ENCODE data around the gene NEU4. TPM values are rescaled to one million over a fixed set of nuclear protein-coding genes. Genes with fewer than 3 reads are reported as not detected.
"Not testable (repeated sequence)": the region's sequence is repeated elsewhere in the genome, so short reads cannot be mapped to it uniquely, and the experiment has no call there.

Gene NEU4
- polyA plus RNA-seq, 1 experiment, result not detected

- Histone ChIP-seq H3K36me3 (ENCODE audit: control insufficient read depth, insufficient read depth, low read length) (no peaks in the 10 kb centered on the region), H3K27me3 (ENCODE audit: control insufficient read depth, insufficient read depth, low read length) (peaks cover 1% of the 10 kb centered on the region; the same call in 1 of the 2 replicates), H3K4me3 (ENCODE audit: low read depth, low read length) (no peak overlapping the region)
- no peak for DNase-seq (ENCODE audit: low read depth)
- CTCF ChIA-PET, result interaction anchor here (1.5 to 1.6 kb wide), 2 partner anchors 10 to 24 kb away, joined by 3 read pairs; no protein-coding TSS in a partner anchor
- POLR2A ChIA-PET, result no interaction called here
- TF ChIP-seq CTCF (IDR thresholded peaks at IDR 0.05; ENCODE audit: insufficient read depth, low read depth, low read length), result no peak
Observed at GRCh38 chr2:241788135-241788534, 20.9 kb upstream of the NEU4 start.

GRCh38 chr2:241788572-241788971 is 20.4 kb upstream of the NEU4 start:
- H3K36me3 ChIP-seq (ENCODE audit: control insufficient read depth, insufficient read depth, low read length), result no peaks in the 10 kb centered on the region
- POLR2A ChIA-PET, result no interaction called here
- TF ChIP-seq CTCF (IDR thresholded peaks at IDR 0.05; ENCODE audit: insufficient read depth, low read depth, low read length), result no peak
- no peak for DNase-seq (ENCODE audit: low read depth)
- no peak overlapping the region for H3K4me3 ChIP-seq (ENCODE audit: low read depth, low read length)
- H3K27me3 ChIP-seq (ENCODE audit: control insufficient read depth, insufficient read depth, low read length), result peaks cover 1% of the 10 kb centered on the region; the same call in 1 of the 2 replicates
- CTCF ChIA-PET, result interaction anchor here (1.5 to 1.6 kb wide), 2 partner anchors 11 to 25 kb away, joined by 3 read pairs; no protein-coding TSS in a partner anchor

GRCh38 chr2:241791385-241791784 is 17.6 kb upstream of the NEU4 start:
- DNase-seq (ENCODE audit: low read depth); H3K27me3 ChIP-seq (ENCODE audit: control insufficient read depth, insufficient read depth, low read length); H3K36me3 ChIP-seq (ENCODE audit: control insufficient read depth, insufficient read depth, low read length); POLR2A ChIA-PET; CTCF ChIA-PET; H3K4me3 ChIP-seq (ENCODE audit: low read depth, low read length): not testable (repeated sequence)

GRCh38 chr2:241793385-241793784 is 15.6 kb upstream of the NEU4 start:
- TF ChIP-seq CTCF (IDR thresholded peaks at IDR 0.05; ENCODE audit: insufficient read depth, low read depth, low read length), result no peak
- POLR2A ChIA-PET, result no interaction called here
- Histone ChIP-seq H3K36me3 (ENCODE audit: control insufficient read depth, insufficient read depth, low read length) (no peaks in the 10 kb centered on the region), H3K4me3 (ENCODE audit: low read depth, low read length) (no peak overlapping the region), H3K27me3 (ENCODE audit: control insufficient read depth, insufficient read depth, low read length) (peaks cover 6% of the 10 kb centered on the region)
- no peak for DNase-seq (ENCODE audit: low read depth)
- CTCF ChIA-PET, result no interaction called here

- CTCF ChIA-PET, result interaction anchor here (0.6 kb wide), 1 partner anchor 50 kb away, joined by 4 read pairs; no protein-coding TSS in a partner anchor
- POLR2A ChIA-PET, result interaction anchor here (0.6 kb wide), 1 partner anchor 438 kb away, joined by 4 read pairs; no protein-coding TSS in a partner anchor
Observed at GRCh38 chr2:241794250-241794823, 14.7 kb upstream of the NEU4 start.

More at GRCh38 chr2:241794250-241794823, 14.7 kb upstream of the NEU4 start:
- Histone ChIP-seq H3K4me3 (ENCODE audit: low read depth, low read length) (no peak overlapping the region), H3K36me3 (ENCODE audit: control insufficient read depth, insufficient read depth, low read length) (no peaks in the 10 kb centered on the region), H3K27me3 (ENCODE audit: control insufficient read depth, insufficient read depth, low read length) (peaks cover 6% of the 10 kb centered on the region)
- no peak for DNase-seq (ENCODE audit: low read depth)
- no peak for TF ChIP-seq CTCF (IDR thresholded peaks at IDR 0.05; ENCODE audit: insufficient read depth, low read depth, low read length)
